ENCODE measurements around the gene RYR1.

DNA sequence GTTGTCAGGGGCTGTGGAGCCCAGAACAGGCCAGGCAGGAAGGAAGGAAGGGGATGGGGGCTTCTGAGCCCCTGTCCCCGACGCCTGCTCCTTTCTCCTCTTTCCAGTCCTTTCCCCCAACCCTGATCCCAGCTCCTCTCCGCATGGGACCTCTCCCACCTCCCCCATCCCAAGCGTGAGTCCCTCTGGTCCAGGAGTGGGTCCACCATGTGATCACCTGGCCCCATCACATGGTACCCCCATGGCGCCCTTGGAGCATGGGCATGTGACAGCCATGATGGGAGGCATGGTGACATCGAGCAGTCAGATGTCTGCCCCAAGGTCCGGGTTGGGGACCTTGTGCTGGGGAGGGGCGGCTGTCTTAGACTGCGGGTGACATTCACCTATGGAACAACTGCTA is 9.2 kb downstream of the RYR1 start:
- TF ChIP-seq, protein P1, sequence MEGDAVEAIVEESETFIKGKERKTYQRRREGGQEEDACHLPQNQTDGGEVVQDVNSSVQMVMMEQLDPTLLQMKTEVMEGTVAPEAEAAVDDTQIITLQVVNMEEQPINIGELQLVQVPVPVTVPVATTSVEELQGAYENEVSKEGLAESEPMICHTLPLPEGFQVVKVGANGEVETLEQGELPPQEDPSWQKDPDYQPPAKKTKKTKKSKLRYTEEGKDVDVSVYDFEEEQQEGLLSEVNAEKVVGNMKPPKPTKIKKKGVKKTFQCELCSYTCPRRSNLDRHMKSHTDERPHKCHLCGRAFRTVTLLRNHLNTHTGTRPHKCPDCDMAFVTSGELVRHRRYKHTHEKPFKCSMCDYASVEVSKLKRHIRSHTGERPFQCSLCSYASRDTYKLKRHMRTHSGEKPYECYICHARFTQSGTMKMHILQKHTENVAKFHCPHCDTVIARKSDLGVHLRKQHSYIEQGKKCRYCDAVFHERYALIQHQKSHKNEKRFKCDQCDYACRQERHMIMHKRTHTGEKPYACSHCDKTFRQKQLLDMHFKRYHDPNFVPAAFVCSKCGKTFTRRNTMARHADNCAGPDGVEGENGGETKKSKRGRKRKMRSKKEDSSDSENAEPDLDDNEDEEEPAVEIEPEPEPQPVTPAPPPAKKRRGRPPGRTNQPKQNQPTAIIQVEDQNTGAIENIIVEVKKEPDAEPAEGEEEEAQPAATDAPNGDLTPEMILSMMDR (IDR thresholded peaks at IDR 0.05; ENCODE audit: low read length) = no peak
- TF ChIP-seq EZH2 (optimal IDR thresholded peaks at IDR 0.05; ENCODE audit: low read depth, low read length) = no peak

All from MM.1S (cell line).